ENCODE data around the gene CLCNKB.

Gene CLCNKB

DNA sequence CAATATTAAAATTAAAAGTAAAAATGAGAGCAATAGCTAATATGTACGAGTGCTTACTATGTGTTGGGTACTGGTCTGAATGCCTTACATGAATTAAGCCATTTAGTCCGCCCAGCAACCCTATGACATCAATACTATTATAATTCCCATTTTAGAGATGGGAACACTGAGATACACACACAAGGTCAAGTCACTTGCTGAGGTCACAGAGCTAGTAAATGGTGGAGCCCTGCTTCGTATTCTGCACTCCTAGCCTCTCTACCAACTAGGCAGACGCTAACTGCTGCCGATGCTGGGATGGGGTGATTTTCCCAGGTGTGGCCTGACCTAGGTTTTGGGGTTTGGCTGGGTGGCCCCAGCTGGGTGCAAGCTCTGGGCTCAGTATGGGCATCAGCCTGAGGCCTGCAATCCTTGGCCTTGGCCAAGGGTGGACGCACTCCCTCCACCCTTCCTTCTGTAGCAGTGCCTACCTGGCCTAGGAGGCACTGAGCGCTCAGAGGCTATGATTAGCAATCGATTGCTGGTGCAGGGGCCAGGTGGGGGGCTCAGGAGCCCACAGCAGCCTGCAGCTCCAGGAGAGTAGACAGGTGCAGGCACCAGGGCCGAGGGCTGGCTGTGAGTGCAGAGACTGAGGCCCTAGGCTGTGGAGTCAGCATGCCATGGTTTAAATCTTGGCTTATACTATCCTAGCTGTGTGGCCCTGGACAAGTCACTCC lies 27.2 kb downstream of the CLCNKB start:
- H3K4me3 ChIP-seq (replicated peaks in 1 of 2; ENCODE audit: low read depth in 2 of 2, low read length in 2 of 2) = no peak overlapping the region
- no peak for DNase-seq (ENCODE audit: low read depth in 2 of 2)

DNA sequence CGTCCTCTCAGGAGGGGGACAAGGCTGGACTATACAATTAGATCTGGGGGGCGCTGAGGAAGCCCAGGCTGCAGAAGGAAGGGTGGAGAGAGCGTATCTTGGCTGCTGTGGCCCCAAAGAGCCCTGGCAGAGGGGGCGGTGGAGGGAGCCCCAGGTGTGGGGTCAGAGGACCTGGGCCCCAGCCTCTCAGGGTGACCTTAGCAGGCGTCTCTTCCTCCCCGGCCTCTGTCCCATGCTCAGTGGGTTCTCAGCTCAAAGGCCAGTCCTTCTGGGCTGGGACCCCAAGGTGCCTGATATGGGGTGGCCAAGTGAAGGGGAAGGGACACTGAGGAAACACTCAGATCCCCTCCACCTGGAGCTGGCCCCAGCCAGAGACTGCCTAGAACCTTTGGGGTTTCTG lies 28.0 kb downstream of the CLCNKB start:
- no peak overlapping the region for H3K4me3 ChIP-seq (replicated peaks in 1 of 2; ENCODE audit: low read depth in 2 of 2, low read length in 2 of 2)
- TF ChIP-seq, protein P1, sequence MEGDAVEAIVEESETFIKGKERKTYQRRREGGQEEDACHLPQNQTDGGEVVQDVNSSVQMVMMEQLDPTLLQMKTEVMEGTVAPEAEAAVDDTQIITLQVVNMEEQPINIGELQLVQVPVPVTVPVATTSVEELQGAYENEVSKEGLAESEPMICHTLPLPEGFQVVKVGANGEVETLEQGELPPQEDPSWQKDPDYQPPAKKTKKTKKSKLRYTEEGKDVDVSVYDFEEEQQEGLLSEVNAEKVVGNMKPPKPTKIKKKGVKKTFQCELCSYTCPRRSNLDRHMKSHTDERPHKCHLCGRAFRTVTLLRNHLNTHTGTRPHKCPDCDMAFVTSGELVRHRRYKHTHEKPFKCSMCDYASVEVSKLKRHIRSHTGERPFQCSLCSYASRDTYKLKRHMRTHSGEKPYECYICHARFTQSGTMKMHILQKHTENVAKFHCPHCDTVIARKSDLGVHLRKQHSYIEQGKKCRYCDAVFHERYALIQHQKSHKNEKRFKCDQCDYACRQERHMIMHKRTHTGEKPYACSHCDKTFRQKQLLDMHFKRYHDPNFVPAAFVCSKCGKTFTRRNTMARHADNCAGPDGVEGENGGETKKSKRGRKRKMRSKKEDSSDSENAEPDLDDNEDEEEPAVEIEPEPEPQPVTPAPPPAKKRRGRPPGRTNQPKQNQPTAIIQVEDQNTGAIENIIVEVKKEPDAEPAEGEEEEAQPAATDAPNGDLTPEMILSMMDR (IDR thresholded peaks at IDR 0.05; ENCODE audit: low read depth, low read length) = no peak
- DNase-seq (ENCODE audit: low read depth in 2 of 2) = no peak

More for the DNA sequence above, 27.2 kb downstream of the CLCNKB start:
- TF ChIP-seq, protein P1 (IDR thresholded peaks at IDR 0.05; ENCODE audit: low read depth, low read length) = no peak

DNA sequence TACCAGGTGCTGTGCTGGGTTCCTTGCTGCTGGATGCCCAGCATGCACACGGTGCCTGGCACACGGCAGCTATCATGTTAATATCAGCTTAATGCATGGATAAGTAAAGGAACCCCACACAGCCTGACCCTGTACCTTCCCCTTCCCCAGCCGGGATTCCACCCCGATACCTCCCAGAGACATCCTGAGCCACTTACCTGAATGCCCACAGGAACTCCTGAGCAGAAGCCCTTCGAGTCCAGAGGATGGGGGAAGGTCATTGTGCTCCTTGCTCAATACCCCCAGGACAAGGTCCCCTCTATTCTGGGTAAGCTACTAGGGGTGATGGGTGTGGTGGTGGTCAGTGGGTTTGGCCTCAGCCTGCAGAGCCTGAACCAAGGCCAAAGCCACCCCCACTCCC lies 28.5 kb downstream of the CLCNKB start:
- no peak overlapping the region for H3K4me3 ChIP-seq (replicated peaks in 1 of 2; ENCODE audit: low read depth in 2 of 2, low read length in 2 of 2)
- TF ChIP-seq, protein P1 (IDR thresholded peaks at IDR 0.05; ENCODE audit: low read depth, low read length) = no peak
- DNase-seq (ENCODE audit: low read depth in 2 of 2) = no peak

DNA sequence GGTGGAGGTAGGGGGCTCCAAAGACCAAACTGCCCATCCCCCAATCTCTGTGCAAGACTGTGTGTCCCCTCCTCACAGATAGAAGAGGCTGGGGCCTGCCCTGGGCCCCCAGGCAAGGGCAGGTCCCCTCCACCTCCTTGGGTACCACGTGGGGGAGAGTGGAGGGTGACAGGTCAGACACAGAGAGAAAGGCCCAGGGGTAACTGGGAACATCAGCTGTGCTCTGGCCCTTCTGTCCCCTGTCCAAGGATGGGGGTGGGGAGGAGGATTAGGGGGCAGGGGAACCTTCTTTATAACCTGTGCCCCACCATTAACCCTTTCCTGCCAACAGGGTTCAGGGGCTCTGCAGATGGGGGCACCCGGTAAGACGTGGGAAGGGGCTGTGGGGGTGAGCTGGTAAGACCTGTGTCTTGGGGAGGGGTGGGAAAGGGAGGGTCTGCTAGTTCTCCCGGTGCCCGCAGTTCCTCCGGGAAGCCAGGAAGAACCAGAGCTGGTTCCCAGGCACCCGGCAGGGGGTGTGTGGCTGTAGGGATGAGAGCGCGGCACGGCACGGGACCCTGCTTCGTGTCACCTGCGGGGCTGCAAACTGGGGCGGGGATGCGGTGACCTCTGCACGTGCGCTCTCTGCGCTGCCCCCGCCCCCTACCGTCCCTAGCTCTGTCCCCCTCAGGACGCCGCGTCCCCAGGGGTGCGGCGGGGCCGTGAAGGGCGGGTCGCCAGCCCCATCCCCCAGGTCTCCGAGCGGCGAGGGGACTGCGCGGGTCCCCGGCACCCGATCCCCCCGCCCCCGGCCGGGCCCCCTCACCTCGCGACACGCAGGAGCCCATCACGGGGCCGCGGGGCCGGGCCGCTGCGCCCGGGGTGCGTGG lies 29.3 kb downstream of the CLCNKB start:
- TF ChIP-seq, protein P1 (IDR thresholded peaks at IDR 0.05; ENCODE audit: low read depth, low read length) = no peak

DNA sequence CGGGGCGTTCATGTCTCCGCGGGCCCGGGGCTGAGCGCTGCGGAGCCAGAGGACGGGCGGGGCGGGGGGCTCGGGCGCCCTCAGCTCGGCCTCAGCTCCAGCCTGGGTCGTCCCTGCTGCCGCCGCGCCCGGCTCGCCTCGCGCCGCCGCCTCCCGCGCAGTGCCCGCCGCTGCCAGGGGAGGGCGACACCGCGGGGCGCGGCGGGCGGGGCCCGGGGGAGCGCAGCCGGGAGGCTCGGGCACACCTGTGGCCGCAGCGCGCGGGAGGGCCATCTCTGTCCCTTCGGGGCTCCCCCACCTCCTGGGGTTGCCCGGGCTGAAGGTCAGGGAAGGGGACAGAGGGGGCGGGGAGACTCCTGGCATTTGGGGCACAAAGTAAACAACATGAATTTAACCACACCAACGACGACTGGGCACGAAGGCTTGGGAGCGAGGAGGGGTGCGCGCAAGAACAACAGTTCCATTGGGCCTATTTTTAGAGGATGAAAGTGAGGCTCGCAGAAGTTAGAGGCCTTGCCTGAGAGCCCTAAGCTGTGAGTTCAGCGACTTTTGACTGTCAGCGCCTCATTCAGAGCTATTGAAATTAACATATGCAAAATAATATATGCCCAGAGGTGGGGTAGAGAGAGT lies 30.0 kb downstream of the CLCNKB start, which contains the start of gene FAM131C:
Gene FAM131C (minus strand): TSS at position 162 of the 630 bp plus-strand sequence. CDS start 209 bp downstream, outside the sequence.
- peak within 1 kb of the TSS; percentile 34 to 35 for H3K4me3 ChIP-seq (replicated peaks in 1 of 2; ENCODE audit: low read depth in 2 of 2, low read length in 2 of 2)
- TF ChIP-seq, protein P1 (IDR thresholded peaks at IDR 0.05; ENCODE audit: low read depth, low read length) = no peak
- DNase-seq (ENCODE audit: low read depth in 2 of 2) = no peak

More for the DNA sequence above, 29.3 kb downstream of the CLCNKB start:
- no peak for DNase-seq (ENCODE audit: low read depth in 2 of 2)
- H3K4me3 ChIP-seq (replicated peaks in 1 of 2; ENCODE audit: low read depth in 2 of 2, low read length in 2 of 2) = peak overlapping the region; percentile 28 to 35

DNA sequence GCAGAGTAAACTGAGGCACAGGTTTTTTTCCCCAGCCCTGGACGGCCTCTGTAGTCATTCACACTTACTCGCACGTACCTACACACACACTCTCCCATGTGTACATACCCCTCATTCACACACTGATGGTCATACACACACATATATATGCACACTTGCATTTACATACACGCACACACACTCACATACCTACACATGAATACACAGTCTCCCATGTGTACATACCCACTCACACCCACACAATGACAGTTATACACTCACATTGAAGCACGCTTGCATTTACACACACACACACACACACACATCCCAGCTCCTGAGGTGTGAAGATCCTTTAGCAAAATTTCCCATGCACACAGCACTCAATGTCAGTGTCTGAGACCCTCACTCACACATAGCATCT lies 30.6 kb downstream of the CLCNKB start:
- no peak overlapping the region for H3K4me3 ChIP-seq (replicated peaks in 1 of 2; ENCODE audit: low read depth in 2 of 2, low read length in 2 of 2)
- no peak for DNase-seq (ENCODE audit: low read depth in 2 of 2)
- TF ChIP-seq, protein P1 (IDR thresholded peaks at IDR 0.05; ENCODE audit: low read depth, low read length) = no peak
